Activated CD4-positive, alpha-beta T cell treated with anti-CD3 and anti-CD28 coated beads, Interleukin-2, amount 10 ng/mL, durations not matched to agents 7 days and 5 days (primary cell): ENCODE results near the gene NKAIN2. TPM values are rescaled to one million over a fixed set of nuclear protein-coding genes. Genes with fewer than 3 reads are reported as not detected.

Experiments
- CTCF ChIA-PET: fragments of 350-600 bp; sonication (Branson Sonifier 250); formaldehyde crosslinking; loops from one replicate; lab custom pipeline; 2021; ENCODE audit warnings: antibody characterized with exemption; lab: Charles Lee
- POLR2A ChIA-PET: fragments of 350-600 bp; sonication (Branson Sonifier 250); formaldehyde crosslinking; loops from one replicate; lab custom pipeline; 2021; ENCODE audit warnings: antibody characterized with exemption; lab: Charles Lee
- DNase-seq: peaks from one replicate; pipeline ENCODE4 v3.0.0-alpha.2; 2020
- H3K27ac Mint-ChIP-seq: one replicate; pipeline ENCODE4 v1.8.0; 2021; ENCODE audit warnings: mild to moderate bottlenecking, moderate library complexity, mixed read lengths
- H3K27me3 Mint-ChIP-seq: one replicate; pipeline ENCODE4 v1.8.0; 2021; ENCODE audit warnings: mixed read lengths
- H3K36me3 Mint-ChIP-seq: one replicate; pipeline ENCODE4 v1.8.0; 2021; ENCODE audit warnings: low read depth, mixed read lengths
- H3K4me1 Mint-ChIP-seq: one replicate; pipeline ENCODE4 v1.8.0; 2021; ENCODE audit warnings: mixed read lengths
- H3K4me3 Mint-ChIP-seq: one replicate; pipeline ENCODE4 v1.8.0; 2021; ENCODE audit warnings: mild to moderate bottlenecking, moderate library complexity, mixed read lengths
- H3K9me3 Mint-ChIP-seq: one replicate; pipeline ENCODE4 v1.8.0; 2021; ENCODE audit warnings: mixed read lengths
- total RNA-seq, 2 experiments: library from RNA; stranded (reverse); gene quantifications; one replicate each; pipeline ENCODE4 v1.2.3, GENCODE V29; 2021

Gene NKAIN2
- total RNA-seq, 2 experiments from 2014 or later, result not detected

- ChIA-PET POLR2A (no interaction called here), CTCF (no interaction called here)
- no peaks in the 10 kb centered on the region for H3K27me3 Mint-ChIP-seq
- DNase-seq, result no peak
- no peak overlapping the region for H3K27ac Mint-ChIP-seq
- H3K4me3 Mint-ChIP-seq, result no peak overlapping the region
- no peaks in the 10 kb centered on the region for H3K4me1 Mint-ChIP-seq
- H3K9me3 Mint-ChIP-seq, result no peaks in the 10 kb centered on the region
- no peaks in the 10 kb centered on the region for H3K36me3 Mint-ChIP-seq
These were observed 17.4 kb downstream of the NKAIN2 start for GRCh38 chr6:123821112-123821511.

- no peaks in the 10 kb centered on the region for H3K27me3 Mint-ChIP-seq
- ChIA-PET CTCF (no interaction called here), POLR2A (no interaction called here)
- H3K4me3 Mint-ChIP-seq, result no peak overlapping the region
- H3K36me3 Mint-ChIP-seq, result no peaks in the 10 kb centered on the region
- DNase-seq, result no peak
- H3K4me1 Mint-ChIP-seq, result no peaks in the 10 kb centered on the region
- H3K9me3 Mint-ChIP-seq, result no peaks in the 10 kb centered on the region
- no peak overlapping the region for H3K27ac Mint-ChIP-seq
These were observed 25.8 kb downstream of the NKAIN2 start for GRCh38 chr6:123829302-123829953.

GRCh38 chr6:123830120-123830519 lies 26.5 kb downstream of the NKAIN2 start:
- Mint-ChIP-seq H3K27me3 (no peaks in the 10 kb centered on the region), H3K4me3 (no peak overlapping the region), H3K4me1 (no peaks in the 10 kb centered on the region), H3K36me3 (no peaks in the 10 kb centered on the region), H3K27ac (no peak overlapping the region), H3K9me3 (no peaks in the 10 kb centered on the region)
- DNase-seq, result no peak
- ChIA-PET CTCF (no interaction called here), POLR2A (no interaction called here)

GRCh38 chr6:123838505-123839234 lies 35.0 kb downstream of the NKAIN2 start:
- Mint-ChIP-seq H3K9me3 (no peaks in the 10 kb centered on the region), H3K4me3 (no peak overlapping the region), H3K27me3 (no peaks in the 10 kb centered on the region), H3K36me3 (no peaks in the 10 kb centered on the region), H3K27ac (no peak overlapping the region), H3K4me1 (no peaks in the 10 kb centered on the region)
- ChIA-PET CTCF (no interaction called here), POLR2A (no interaction called here)
- no peak for DNase-seq

GRCh38 chr6:123841067-123841896 lies 37.6 kb downstream of the NKAIN2 start:
- no peaks in the 10 kb centered on the region for H3K4me1 Mint-ChIP-seq
- no peak for DNase-seq

GRCh38 chr6:123844011-123844410 lies 40.3 kb downstream of the NKAIN2 start:
- Mint-ChIP-seq H3K27ac (no peak overlapping the region), H3K4me3 (no peak overlapping the region), H3K9me3 (no peaks in the 10 kb centered on the region), H3K36me3 (no peaks in the 10 kb centered on the region), H3K4me1 (no peaks in the 10 kb centered on the region), H3K27me3 (no peaks in the 10 kb centered on the region)
- DNase-seq, result no peak
- POLR2A ChIA-PET, result no interaction called here
- CTCF ChIA-PET, result no interaction called here

More at GRCh38 chr6:123841067-123841896, 37.6 kb downstream of the NKAIN2 start:
- no peak overlapping the region for H3K27ac Mint-ChIP-seq
- ChIA-PET CTCF (no interaction called here), POLR2A (no interaction called here)
- H3K36me3 Mint-ChIP-seq, result no peaks in the 10 kb centered on the region
- H3K27me3 Mint-ChIP-seq, result no peaks in the 10 kb centered on the region
- no peak overlapping the region for H3K4me3 Mint-ChIP-seq
- H3K9me3 Mint-ChIP-seq, result no peaks in the 10 kb centered on the region

- no peaks in the 10 kb centered on the region for H3K4me1 Mint-ChIP-seq
- no peaks in the 10 kb centered on the region for H3K9me3 Mint-ChIP-seq
- CTCF ChIA-PET, result no interaction called here
These were observed 44.7 kb downstream of the NKAIN2 start for GRCh38 chr6:123848347-123848746.

GRCh38 chr6:123849406-123849805 lies 45.7 kb downstream of the NKAIN2 start:
- Mint-ChIP-seq H3K4me1 (no peaks in the 10 kb centered on the region), H3K4me3 (no peak overlapping the region), H3K27ac (no peak overlapping the region), H3K9me3 (no peaks in the 10 kb centered on the region), H3K36me3 (no peaks in the 10 kb centered on the region), H3K27me3 (no peaks in the 10 kb centered on the region)
- ChIA-PET POLR2A (no interaction called here), CTCF (no interaction called here)
- DNase-seq, result no peak

More at GRCh38 chr6:123848347-123848746, 44.7 kb downstream of the NKAIN2 start:
- POLR2A ChIA-PET, result no interaction called here
- Mint-ChIP-seq H3K27ac (no peak overlapping the region), H3K4me3 (no peak overlapping the region), H3K27me3 (no peaks in the 10 kb centered on the region), H3K36me3 (no peaks in the 10 kb centered on the region)
- no peak for DNase-seq

- no peak for DNase-seq
- Mint-ChIP-seq H3K9me3 (no peaks in the 10 kb centered on the region), H3K4me1 (no peaks in the 10 kb centered on the region), H3K36me3 (no peaks in the 10 kb centered on the region), H3K4me3 (no peak overlapping the region), H3K27ac (no peak overlapping the region), H3K27me3 (no peaks in the 10 kb centered on the region)
- CTCF ChIA-PET, result interaction anchor here (0.6 kb wide), 1 partner anchor 202 kb away, joined by 4 read pairs; no protein-coding TSS in a partner anchor
- POLR2A ChIA-PET, result no interaction called here
These were observed 46.9 kb downstream of the NKAIN2 start for GRCh38 chr6:123850555-123850954.

- CTCF ChIA-PET, result no interaction called here
- no peak overlapping the region for H3K27ac Mint-ChIP-seq
- no peaks in the 10 kb centered on the region for H3K4me1 Mint-ChIP-seq
- POLR2A ChIA-PET, result no interaction called here
- H3K9me3 Mint-ChIP-seq, result no peaks in the 10 kb centered on the region
- H3K27me3 Mint-ChIP-seq, result no peaks in the 10 kb centered on the region
- H3K4me3 Mint-ChIP-seq, result no peak overlapping the region
- no peaks in the 10 kb centered on the region for H3K36me3 Mint-ChIP-seq
- no peak for DNase-seq
These were observed 50.5 kb downstream of the NKAIN2 start for GRCh38 chr6:123854201-123854600.

- no peaks in the 10 kb centered on the region for H3K4me1 Mint-ChIP-seq
- no peaks in the 10 kb centered on the region for H3K9me3 Mint-ChIP-seq
- H3K36me3 Mint-ChIP-seq, result no peaks in the 10 kb centered on the region
- DNase-seq, result no peak
- H3K4me3 Mint-ChIP-seq, result no peak overlapping the region
- H3K27me3 Mint-ChIP-seq, result no peaks in the 10 kb centered on the region
- POLR2A ChIA-PET, result no interaction called here
- H3K27ac Mint-ChIP-seq, result no peak overlapping the region
- CTCF ChIA-PET, result no interaction called here
These were observed 51.8 kb downstream of the NKAIN2 start for GRCh38 chr6:123855506-123855905.

GRCh38 chr6:123859291-123859690 lies 55.6 kb downstream of the NKAIN2 start:
- Mint-ChIP-seq H3K27ac (no peak overlapping the region), H3K9me3 (no peaks in the 10 kb centered on the region), H3K27me3 (no peaks in the 10 kb centered on the region), H3K4me1 (no peaks in the 10 kb centered on the region), H3K36me3 (no peaks in the 10 kb centered on the region), H3K4me3 (no peak overlapping the region)
- no peak for DNase-seq
- POLR2A ChIA-PET, result no interaction called here
- CTCF ChIA-PET, result no interaction called here

- H3K36me3 Mint-ChIP-seq, result no peaks in the 10 kb centered on the region
- ChIA-PET POLR2A (no interaction called here), CTCF (no interaction called here)
- no peaks in the 10 kb centered on the region for H3K27me3 Mint-ChIP-seq
- H3K4me1 Mint-ChIP-seq, result no peaks in the 10 kb centered on the region
- no peaks in the 10 kb centered on the region for H3K9me3 Mint-ChIP-seq
- no peak for DNase-seq
- no peak overlapping the region for H3K4me3 Mint-ChIP-seq
- H3K27ac Mint-ChIP-seq, result no peak overlapping the region
These were observed 65.7 kb downstream of the NKAIN2 start for GRCh38 chr6:123869334-123869733.
